ENCODE data around the gene MTA1.

GRCh38 chr14:105432657-105433056 is 13.0 kb downstream of the MTA1 start:
- TF ChIP-seq EZH2 (IDR thresholded peaks at IDR 0.05; ENCODE audit: borderline replicate concordance, insufficient read depth, low read depth, low read length, poor library complexity, severe bottlenecking), result no peak
- no peak for TF ChIP-seq CTCF (IDR thresholded peaks at IDR 0.05)
